ENCODE measurements around the gene PANK2.

GRCh38 chr20:3904224-3904623 lies 15.0 kb downstream of the PANK2 start:
- TF ChIP-seq POLR2A (IDR thresholded peaks at IDR 0.05): no peak
- TF ChIP-seq CTCF (IDR thresholded peaks at IDR 0.05): no peak

Measured in lower leg skin (tissue), 3 donors.